H1 (cell line): ENCODE data around the gene LCOR. TPM values are rescaled to one million over a fixed set of nuclear protein-coding genes. Genes with fewer than 3 reads are reported as not detected.

Source experiments
- ATF2 ChIP-seq: IDR thresholded peaks from 2 replicates; pipeline ENCODE4 v1.6.1; 2012; ENCODE audit warnings: low read length, inconsistent platforms
- CTBP2 ChIP-seq: IDR thresholded peaks from 2 replicates; pipeline ENCODE4 v1.7.0; 2011; ENCODE audit warnings: borderline replicate concordance, mild to moderate bottlenecking, moderate library complexity, mixed read lengths, low read length; ENCODE audit not compliant: insufficient read depth, insufficient read length
- GABPA ChIP-seq: IDR thresholded peaks from 2 replicates; pipeline ENCODE4 v1.6.1; 2011; ENCODE audit warnings: mild to moderate bottlenecking, low read length, moderate library complexity, borderline replicate concordance; ENCODE audit not compliant: insufficient read depth
- KDM4A ChIP-seq: IDR thresholded peaks from one replicate; pipeline ENCODE4 v1.7.1; 2012; ENCODE audit warnings: low read depth, mild to moderate bottlenecking, moderate library complexity, low read length, inconsistent platforms; ENCODE audit not compliant: severe bottlenecking
- MAFK ChIP-seq: IDR thresholded peaks from 2 replicates; pipeline ENCODE4 v1.6.1; 2012; ENCODE audit warnings: low read depth, mild to moderate bottlenecking, improper control_type of control experiment, low read length
- NANOG ChIP-seq: IDR thresholded peaks from 2 replicates; pipeline ENCODE4 v1.6.1; 2011; ENCODE audit warnings: low read length, low read depth, mild to moderate bottlenecking, inconsistent platforms; ENCODE audit not compliant: insufficient read depth, poor library complexity, severe bottlenecking
- polyA plus RNA-seq, 7 experiments: library from polyadenylated mRNA; depleted of rRNA in 3 of 7; stranded (reverse) in 5 of 7; unstranded in 2 of 7; fragments of >200 nt in 5 of 7; fragments of 200-250 nt in 2 of 7; gene quantifications; 1 replicate in 5 of 7; 2 replicates in 1 of 7; 4 replicates in 1 of 7; pipeline versions ENCODE4 v1.2.1 to v1.2.3, GENCODE V29; 2011 to 2013; ENCODE audit warnings: missing spikeins in 2 of 7, mixed read lengths in 2 of 7
- total RNA-seq: library from RNA; stranded (reverse); fragmentation: NEBNext Ultra II Directional; extraction: Animal tissue kit (Norgen Biotek cat#: 25700); gene quantifications from 2 replicates; pipeline ENCODE4 v1.2.1, GENCODE V29; 2021

LCOR gene
- total and polyA plus RNA-seq, 2 of the 8 experiments (the other 6 are each of a cell fraction or from before 2014, with no cell fraction given): 4.7 to 25.5 TPM

- no peak for TF ChIP-seq ATF2
- TF ChIP-seq KDM4A: no peak
- TF ChIP-seq CTBP2: no peak
- no peak for TF ChIP-seq GABPA
- no peak for TF ChIP-seq MAFK
- TF ChIP-seq NANOG: no peak
Measured at GRCh38 chr10:96922978-96923948, 91.2 kb downstream of the LCOR start (continued).
